Stimulated activated naive CD8-positive, alpha-beta T cell treated with anti-CD3 and anti-CD28 coated beads, Interleukin-15, Interleukin-2, amounts not matched to agents 100 ng/mL and 50 ng/mL, for 24 hours (primary cell): ENCODE measurements around the gene LSMEM2.

Source experiments
- H3K27ac Mint-ChIP-seq: one replicate; pipeline ENCODE4 v1.8.0; 2021; ENCODE audit warnings: mild to moderate bottlenecking, mixed read lengths
- H3K27me3 Mint-ChIP-seq: one replicate; pipeline ENCODE4 v1.8.0; 2021; ENCODE audit warnings: mixed read lengths
- H3K36me3 Mint-ChIP-seq: one replicate; pipeline ENCODE4 v1.8.0; 2021; ENCODE audit warnings: low read depth, mixed read lengths
- H3K4me1 Mint-ChIP-seq: one replicate; pipeline ENCODE4 v1.8.0; 2021; ENCODE audit warnings: low read depth, mixed read lengths
- H3K4me3 Mint-ChIP-seq: one replicate; pipeline ENCODE4 v1.8.0; 2021; ENCODE audit warnings: mild to moderate bottlenecking, mixed read lengths
- H3K9me3 Mint-ChIP-seq: one replicate; pipeline ENCODE4 v1.8.0; 2021; ENCODE audit warnings: mixed read lengths

LSMEM2 gene

GRCh38 chr3:50278880-50279224, at the start of gene LSMEM2:
Gene LSMEM2 (plus strand): TSS chr3:50279087. CDS start chr3:50279114, 27 bp downstream.
- H3K27me3 Mint-ChIP-seq = peaks cover 29% of the 10 kb centered on the region
- H3K36me3 Mint-ChIP-seq = no peaks in the 10 kb centered on the region
- no peaks in the 10 kb centered on the region for H3K9me3 Mint-ChIP-seq
- H3K27ac Mint-ChIP-seq = no peak within 1 kb of the TSS
- H3K4me1 Mint-ChIP-seq = peaks cover 22% of the 10 kb centered on the region
- no peak within 1 kb of the TSS for H3K4me3 Mint-ChIP-seq

GRCh38 chr3:50229490-50229889, 49.4 kb upstream of the LSMEM2 start:
- peaks cover 43% of the 10 kb centered on the region for H3K4me1 Mint-ChIP-seq
- H3K9me3 Mint-ChIP-seq = no peaks in the 10 kb centered on the region
- H3K36me3 Mint-ChIP-seq = no peaks in the 10 kb centered on the region
- peak overlapping the region; percentile 17 for H3K27ac Mint-ChIP-seq
- H3K27me3 Mint-ChIP-seq = peaks cover 3% of the 10 kb centered on the region
- H3K4me3 Mint-ChIP-seq = no peak overlapping the region

- no peak overlapping the region for H3K4me3 Mint-ChIP-seq
- H3K36me3 Mint-ChIP-seq = no peaks in the 10 kb centered on the region
- no peaks in the 10 kb centered on the region for H3K9me3 Mint-ChIP-seq
- H3K4me1 Mint-ChIP-seq = peaks cover 45% of the 10 kb centered on the region
- peaks cover 2% of the 10 kb centered on the region for H3K27me3 Mint-ChIP-seq
- no peak overlapping the region for H3K27ac Mint-ChIP-seq
Observed at GRCh38 chr3:50230104-50230793, 48.6 kb upstream of the LSMEM2 start.

GRCh38 chr3:50230794-50231125, 48.1 kb upstream of the LSMEM2 start:
- Mint-ChIP-seq H3K4me3 (no peak overlapping the region), H3K4me1 (peaks cover 46% of the 10 kb centered on the region), H3K27me3 (no peaks in the 10 kb centered on the region), H3K9me3 (no peaks in the 10 kb centered on the region), H3K36me3 (no peaks in the 10 kb centered on the region), H3K27ac (no peak overlapping the region)

- no peak overlapping the region for H3K4me3 Mint-ChIP-seq
- peaks cover 40% of the 10 kb centered on the region for H3K4me1 Mint-ChIP-seq
- H3K9me3 Mint-ChIP-seq = no peaks in the 10 kb centered on the region
- no peaks in the 10 kb centered on the region for H3K36me3 Mint-ChIP-seq
- no peaks in the 10 kb centered on the region for H3K27me3 Mint-ChIP-seq
- H3K27ac Mint-ChIP-seq = no peak overlapping the region
Observed at GRCh38 chr3:50231581-50231980, 47.3 kb upstream of the LSMEM2 start.

- H3K9me3 Mint-ChIP-seq = no peaks in the 10 kb centered on the region
- no peaks in the 10 kb centered on the region for H3K36me3 Mint-ChIP-seq
- H3K27ac Mint-ChIP-seq = peak overlapping the region; percentile 22
- H3K4me1 Mint-ChIP-seq = peaks cover 35% of the 10 kb centered on the region
- no peak overlapping the region for H3K4me3 Mint-ChIP-seq
- no peaks in the 10 kb centered on the region for H3K27me3 Mint-ChIP-seq
Observed at GRCh38 chr3:50232303-50232702, 46.6 kb upstream of the LSMEM2 start.

GRCh38 chr3:50233176-50233575, 45.7 kb upstream of the LSMEM2 start:
- H3K27ac Mint-ChIP-seq = peak overlapping the region; percentile 52
- H3K36me3 Mint-ChIP-seq = no peaks in the 10 kb centered on the region
- no peak overlapping the region for H3K4me3 Mint-ChIP-seq
- H3K9me3 Mint-ChIP-seq = no peaks in the 10 kb centered on the region
- H3K27me3 Mint-ChIP-seq = no peaks in the 10 kb centered on the region
- peaks cover 26% of the 10 kb centered on the region for H3K4me1 Mint-ChIP-seq

GRCh38 chr3:50235716-50236483, 43.0 kb upstream of the LSMEM2 start, which contains the start of gene GNAI2:
Gene GNAI2 (plus strand): TSS chr3:50236204. CDS start chr3:50236336, 132 bp downstream.
- Mint-ChIP-seq H3K4me1 (peaks cover 38% of the 10 kb centered on the region), H3K27me3 (no peaks in the 10 kb centered on the region), H3K36me3 (no peaks in the 10 kb centered on the region), H3K9me3 (no peaks in the 10 kb centered on the region), H3K4me3 (peak within 1 kb of the TSS; percentile 95), H3K27ac (peak within 1 kb of the TSS; percentile 92)

GRCh38 chr3:50236484-50237132, 42.3 kb upstream of the LSMEM2 start:
- H3K27ac Mint-ChIP-seq = peak overlapping the region; percentile 92

GRCh38 chr3:50237133-50237651, 41.7 kb upstream of the LSMEM2 start:
- peak overlapping the region; percentile 92 for H3K27ac Mint-ChIP-seq

More at GRCh38 chr3:50236484-50237132, 42.3 kb upstream of the LSMEM2 start:
- Mint-ChIP-seq H3K36me3 (no peaks in the 10 kb centered on the region), H3K4me3 (peak overlapping the region; percentile 95), H3K27me3 (no peaks in the 10 kb centered on the region), H3K4me1 (peaks cover 42% of the 10 kb centered on the region), H3K9me3 (no peaks in the 10 kb centered on the region)

GRCh38 chr3:50237754-50238548, 40.9 kb upstream of the LSMEM2 start:
- Mint-ChIP-seq H3K36me3 (no peaks in the 10 kb centered on the region), H3K27me3 (no peaks in the 10 kb centered on the region), H3K27ac (peak overlapping the region; percentile 92), H3K9me3 (no peaks in the 10 kb centered on the region), H3K4me1 (peaks cover 56% of the 10 kb centered on the region), H3K4me3 (peak overlapping the region; percentile 95)

More at GRCh38 chr3:50237133-50237651, 41.7 kb upstream of the LSMEM2 start:
- Mint-ChIP-seq H3K9me3 (no peaks in the 10 kb centered on the region), H3K4me3 (peak overlapping the region; percentile 95), H3K4me1 (peaks cover 48% of the 10 kb centered on the region), H3K36me3 (no peaks in the 10 kb centered on the region), H3K27me3 (no peaks in the 10 kb centered on the region)

GRCh38 chr3:50238549-50239026, 40.3 kb upstream of the LSMEM2 start:
- Mint-ChIP-seq H3K27ac (peak overlapping the region; percentile 92), H3K9me3 (no peaks in the 10 kb centered on the region), H3K4me1 (peaks cover 60% of the 10 kb centered on the region), H3K4me3 (peak overlapping the region; percentile 95), H3K36me3 (no peaks in the 10 kb centered on the region), H3K27me3 (no peaks in the 10 kb centered on the region)

GRCh38 chr3:50239649-50240048, 39.2 kb upstream of the LSMEM2 start:
- peak overlapping the region; percentile 95 for H3K4me3 Mint-ChIP-seq
- peaks cover 3% of the 10 kb centered on the region for H3K36me3 Mint-ChIP-seq
- no peaks in the 10 kb centered on the region for H3K9me3 Mint-ChIP-seq
- H3K27me3 Mint-ChIP-seq = no peaks in the 10 kb centered on the region
- peaks cover 69% of the 10 kb centered on the region for H3K4me1 Mint-ChIP-seq
- peak overlapping the region; percentile 92 for H3K27ac Mint-ChIP-seq

GRCh38 chr3:50241163-50241562, 37.7 kb upstream of the LSMEM2 start:
- Mint-ChIP-seq H3K4me1 (peaks cover 76% of the 10 kb centered on the region), H3K27me3 (no peaks in the 10 kb centered on the region), H3K27ac (peak overlapping the region; percentile 94), H3K9me3 (no peaks in the 10 kb centered on the region), H3K36me3 (peaks cover 3% of the 10 kb centered on the region), H3K4me3 (peak overlapping the region; percentile 60)
